NCI-H2081 (cell line): ENCODE data around the gene FAM222B.
"Not testable (repeated sequence)": the region's sequence is repeated elsewhere in the genome, so short reads cannot be mapped to it uniquely, and the experiment has no call there.

ENCODE experiments used
- DNase-seq, 2 experiments: peaks; one replicate each; lab custom pipeline; 2025; lab: John Stamatoyannopoulos, UW

FAM222B gene

DNA sequence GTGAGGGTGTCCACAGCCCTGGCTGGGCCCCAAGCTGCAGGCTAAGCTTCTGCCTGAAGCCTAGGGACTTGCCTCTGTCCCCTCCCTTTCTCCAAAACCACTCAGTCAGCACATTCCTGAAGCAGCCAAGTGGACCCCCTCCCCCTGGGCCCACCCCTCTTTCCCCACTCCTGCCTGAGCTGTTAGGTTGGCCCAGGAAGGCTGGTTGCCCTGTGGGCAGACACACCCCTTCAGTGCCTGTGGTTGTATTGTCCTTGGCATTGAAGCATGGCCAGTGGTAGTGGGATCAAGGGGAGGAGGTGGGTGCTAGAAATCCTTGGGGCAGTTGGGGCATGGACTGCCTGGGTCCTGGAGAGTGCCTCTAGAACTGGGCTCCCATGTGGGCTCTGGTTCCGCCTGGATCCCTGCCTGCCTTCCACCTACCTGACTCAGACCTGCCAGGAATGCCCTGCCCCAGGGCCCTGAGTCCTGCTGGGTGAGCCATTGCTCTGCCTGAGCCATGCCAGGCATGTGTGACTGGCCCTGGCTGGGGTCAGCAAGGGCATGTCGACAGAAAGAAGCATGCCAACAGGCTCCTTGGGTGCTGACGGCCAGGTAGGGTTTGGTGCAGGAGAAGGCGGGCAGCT lies 96.7 kb downstream of the FAM222B start:
- DNase-seq, result no peak

DNA sequence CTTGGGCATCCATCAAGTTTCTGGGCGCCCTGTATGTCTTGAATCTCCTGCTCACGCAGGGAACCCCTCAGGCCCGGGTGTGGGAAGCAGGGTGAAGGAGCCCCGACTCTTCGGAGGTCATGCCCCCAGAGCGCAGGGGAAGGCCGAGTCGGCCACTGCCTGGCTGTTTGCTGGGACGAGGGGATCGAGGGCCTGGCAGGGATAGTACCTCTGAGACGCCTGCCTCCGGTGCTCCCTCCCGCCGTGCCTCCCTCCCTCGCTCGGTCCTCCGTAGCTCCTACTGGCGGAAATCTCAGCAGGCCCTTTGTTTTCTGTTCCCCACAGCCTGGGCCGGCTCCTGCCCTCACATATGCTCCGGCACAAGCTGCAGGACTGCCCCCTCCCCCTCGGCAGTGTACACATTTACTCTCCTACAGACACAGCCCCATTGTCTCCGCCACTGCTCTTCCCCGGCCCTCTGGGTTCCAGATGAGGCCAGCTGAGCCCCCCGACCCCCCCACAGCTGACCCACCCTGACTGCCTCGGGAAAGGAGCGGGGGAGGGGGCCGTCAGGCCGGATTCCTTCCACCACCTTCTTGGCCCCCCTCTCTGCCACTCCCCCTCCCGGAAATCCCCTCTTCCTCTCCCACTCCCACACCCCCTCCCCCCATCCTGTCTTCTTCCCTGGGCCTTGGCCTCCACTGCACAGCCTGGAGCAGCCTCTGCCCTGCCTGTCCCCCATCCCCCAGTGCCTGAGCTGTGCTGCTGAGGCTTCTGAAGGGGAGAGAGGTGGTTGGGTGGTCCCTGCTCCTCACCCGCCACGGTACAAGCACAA lies 97.4 kb downstream of the FAM222B start:
- DNase-seq, result peak; percentile 44

DNA sequence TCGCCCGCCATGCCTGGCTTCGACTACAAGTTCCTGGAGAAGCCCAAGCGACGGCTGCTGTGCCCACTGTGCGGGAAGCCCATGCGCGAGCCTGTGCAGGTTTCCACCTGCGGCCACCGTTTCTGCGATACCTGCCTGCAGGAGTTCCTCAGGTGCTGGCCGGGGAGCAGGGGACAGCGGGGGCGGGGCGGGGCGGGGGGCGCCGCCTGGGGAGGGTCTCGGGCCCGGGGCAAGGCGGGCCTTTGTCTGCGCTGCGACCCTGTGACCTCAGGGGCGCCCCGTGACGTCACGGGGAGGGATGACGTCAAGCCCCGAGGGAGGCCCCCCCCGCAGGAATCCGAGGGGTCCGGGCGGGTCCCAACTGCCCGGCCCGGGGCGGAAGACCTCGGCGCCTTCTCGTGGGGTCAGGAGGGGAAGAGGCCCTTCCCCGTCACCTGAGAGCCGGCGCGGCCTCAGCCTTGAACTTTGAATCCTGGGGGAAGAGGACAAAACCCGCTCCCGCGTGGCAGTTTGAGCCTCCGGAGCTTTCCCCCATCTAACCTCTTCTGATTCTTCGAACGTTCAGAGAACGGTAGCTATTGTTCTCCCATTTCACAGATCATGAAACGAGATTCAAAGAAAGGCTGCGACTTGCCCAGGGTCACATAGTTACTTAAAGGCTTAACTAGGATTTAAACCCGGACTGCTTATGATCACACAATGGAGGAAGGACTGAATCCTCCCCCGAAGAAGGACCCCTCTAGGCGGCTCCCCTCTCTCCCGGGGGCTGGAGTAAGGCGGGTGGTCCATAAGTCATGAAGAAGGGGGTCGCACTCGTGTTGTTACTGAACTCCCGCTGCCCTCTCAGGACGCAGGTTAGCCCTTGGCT lies 98.3 kb downstream of the FAM222B start:
- DNase-seq, result peak in 1 of 2 experiments; percentile 37

DNA sequence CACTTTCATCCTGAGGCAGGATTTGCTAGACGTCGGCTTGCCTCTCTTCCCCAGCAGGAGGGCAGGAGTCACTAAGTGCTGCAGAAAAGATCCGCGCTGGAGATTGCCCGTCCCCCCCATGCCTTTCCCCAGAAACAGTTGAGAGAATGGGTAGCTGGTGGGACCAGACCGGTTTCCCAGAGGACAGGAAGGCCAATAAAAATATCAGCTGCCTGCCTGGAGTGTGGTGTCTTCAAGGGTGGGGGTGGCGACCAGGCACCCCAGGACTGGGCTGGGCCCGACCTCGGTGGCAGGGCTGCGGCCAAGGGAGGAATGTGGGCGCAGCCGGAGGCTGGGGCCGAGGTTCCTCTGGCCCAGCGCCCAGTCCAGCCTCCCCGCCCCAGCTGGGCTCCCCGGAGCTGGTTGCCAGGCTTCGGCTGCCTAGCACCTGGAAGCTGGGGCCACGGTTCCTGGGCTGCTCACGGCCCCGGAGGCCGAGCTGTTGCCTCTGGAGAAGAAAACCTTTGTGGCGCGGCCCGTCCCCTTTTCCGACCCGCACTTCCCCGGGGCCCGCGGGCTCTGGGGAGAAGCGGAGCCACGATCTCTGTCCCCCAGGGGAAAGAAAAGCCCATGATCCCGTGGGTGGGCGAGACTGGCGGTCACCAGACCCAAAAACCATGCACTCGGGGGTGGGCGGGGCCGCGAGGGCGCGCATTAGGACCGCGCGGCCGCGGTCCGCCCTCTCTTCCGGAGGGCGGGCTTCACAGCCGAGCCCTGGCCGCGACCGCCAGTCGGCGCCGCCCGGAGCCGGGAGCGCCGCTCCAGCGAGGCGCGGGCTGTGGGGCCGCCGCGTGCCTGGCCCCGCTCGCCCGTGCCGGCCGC lies 99.1 kb downstream of the FAM222B start, which contains the start of gene TRAF4:
TSS of gene TRAF4 (plus strand) at position 769 of the 861 bp plus-strand sequence. CDS start 102 bp downstream, outside the sequence.
- DNase-seq, result peak; percentile 48 to 74

DNA sequence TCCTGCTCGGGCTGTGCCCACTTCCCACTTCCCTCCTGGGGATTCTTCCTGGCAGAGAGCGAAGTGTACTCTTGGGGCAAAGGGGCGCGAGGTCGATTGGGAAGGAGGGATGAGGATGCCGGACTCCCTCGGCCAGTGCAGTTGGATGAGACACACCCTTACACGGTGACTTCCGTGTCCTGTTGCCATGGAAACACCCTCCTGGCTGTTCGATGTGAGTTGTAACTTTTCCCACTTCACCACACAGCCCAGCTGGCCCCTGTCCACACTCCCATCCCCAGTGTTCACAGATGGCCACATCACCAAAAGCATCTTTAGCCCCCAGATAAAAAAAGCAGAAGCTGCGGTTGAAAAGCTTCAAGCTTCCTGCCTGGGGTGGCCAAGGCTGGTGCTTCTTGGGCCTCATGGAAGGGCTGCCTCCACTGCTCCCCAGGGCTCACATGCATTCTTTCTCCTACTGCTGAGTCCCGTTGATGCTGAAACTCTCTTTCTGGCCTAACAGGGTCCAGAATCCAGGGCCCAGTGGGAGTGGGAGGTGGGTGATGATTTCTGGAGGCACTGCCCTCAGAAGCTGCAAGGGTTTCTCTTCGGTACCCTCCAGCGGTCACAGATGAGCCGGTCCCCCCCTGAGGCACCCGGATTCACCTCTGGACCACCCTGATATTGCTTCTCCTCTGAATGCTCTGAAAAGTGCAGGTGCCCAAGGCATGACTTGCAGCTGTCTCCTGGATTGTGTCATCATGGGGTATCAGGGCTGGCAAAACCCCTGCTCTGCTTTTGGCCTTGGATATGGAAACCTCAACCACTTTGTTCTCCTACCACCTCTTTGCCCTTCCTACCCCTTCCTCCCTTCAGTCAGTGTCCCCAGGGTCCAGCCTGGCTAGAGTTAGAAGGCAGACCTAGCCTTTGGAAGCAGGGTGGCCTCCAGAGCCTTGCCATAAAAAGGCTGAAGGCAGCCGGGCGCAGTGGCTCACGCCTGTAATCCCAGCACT lies 100.9 kb downstream of the FAM222B start:
- DNase-seq, result no peak

DNA sequence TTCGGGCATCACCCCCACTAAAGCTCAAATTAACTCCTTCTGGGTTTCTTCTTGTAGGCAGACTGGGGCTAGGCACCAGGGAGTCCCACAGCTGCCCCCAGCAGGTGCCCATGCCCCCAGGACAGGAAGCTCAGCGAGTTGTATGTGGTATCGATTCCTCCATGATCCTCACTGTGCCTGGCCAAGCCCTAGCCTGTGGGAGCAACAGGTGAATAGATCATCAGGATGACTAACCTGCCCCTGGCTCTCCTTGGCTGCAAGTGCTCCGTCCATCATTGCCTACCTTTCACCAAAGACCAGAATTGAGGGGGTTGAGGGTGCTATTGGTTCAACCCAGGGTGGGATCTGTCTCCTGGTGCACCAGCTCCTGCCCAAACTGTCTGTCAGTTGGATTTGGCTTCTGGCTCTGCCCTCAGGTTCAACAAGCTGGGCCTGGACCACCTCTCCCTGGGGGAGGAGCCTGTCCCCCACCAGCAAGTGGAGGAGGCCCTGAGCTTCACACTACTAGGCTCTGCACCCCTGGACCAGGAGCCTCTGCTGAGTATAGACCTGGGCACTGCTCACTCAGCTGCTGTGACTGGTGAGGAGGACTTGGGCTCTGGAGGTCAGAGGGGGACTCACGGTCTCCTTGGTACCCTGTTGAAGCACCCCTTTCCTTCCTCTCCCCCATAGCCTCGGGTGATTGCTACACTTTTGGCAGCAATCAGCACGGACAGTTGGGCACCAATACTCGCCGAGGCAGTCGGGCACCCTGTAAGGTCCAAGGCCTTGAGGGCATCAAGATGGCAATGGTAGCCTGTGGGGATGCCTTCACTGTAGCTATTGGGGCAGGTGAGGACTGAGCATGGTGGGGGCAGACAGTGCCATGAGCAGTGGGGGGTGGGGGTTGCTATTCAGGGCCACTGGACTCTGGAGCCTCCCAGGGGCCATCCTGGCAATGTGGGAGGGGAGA lies 101.9 kb downstream of the FAM222B start:
- no peak for DNase-seq

DNA sequence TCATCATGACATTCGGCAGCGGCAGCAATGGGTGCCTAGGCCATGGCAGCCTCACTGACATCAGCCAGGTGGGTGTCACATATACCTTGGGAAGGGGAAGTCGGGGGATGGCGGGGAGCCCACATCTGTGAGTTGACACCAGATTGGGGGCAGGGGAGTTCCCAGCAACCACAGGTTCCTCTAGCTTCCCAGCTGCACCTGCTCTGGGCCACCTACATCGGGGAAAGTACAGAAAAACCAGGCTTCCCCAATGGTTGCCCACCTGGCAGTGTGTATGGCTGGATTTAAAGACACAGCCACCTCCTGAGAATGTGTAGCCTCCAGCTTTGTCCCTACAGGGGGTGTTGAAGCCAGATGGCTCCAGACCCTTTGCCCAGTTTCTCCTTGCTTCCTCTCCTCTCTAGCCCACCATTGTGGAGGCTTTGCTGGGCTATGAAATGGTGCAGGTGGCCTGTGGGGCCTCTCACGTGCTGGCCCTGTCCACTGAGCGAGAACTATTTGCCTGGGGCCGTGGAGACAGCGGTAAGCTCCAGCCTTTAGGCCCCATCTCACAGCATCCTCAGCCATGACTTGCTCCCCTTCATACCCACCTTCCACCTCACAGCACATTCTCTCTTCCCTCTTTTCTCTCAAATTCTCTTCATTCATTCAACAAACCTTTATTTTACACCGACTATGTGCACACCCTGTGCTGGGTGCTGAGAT lies 103.8 kb downstream of the FAM222B start:
- DNase-seq, result no peak

DNA sequence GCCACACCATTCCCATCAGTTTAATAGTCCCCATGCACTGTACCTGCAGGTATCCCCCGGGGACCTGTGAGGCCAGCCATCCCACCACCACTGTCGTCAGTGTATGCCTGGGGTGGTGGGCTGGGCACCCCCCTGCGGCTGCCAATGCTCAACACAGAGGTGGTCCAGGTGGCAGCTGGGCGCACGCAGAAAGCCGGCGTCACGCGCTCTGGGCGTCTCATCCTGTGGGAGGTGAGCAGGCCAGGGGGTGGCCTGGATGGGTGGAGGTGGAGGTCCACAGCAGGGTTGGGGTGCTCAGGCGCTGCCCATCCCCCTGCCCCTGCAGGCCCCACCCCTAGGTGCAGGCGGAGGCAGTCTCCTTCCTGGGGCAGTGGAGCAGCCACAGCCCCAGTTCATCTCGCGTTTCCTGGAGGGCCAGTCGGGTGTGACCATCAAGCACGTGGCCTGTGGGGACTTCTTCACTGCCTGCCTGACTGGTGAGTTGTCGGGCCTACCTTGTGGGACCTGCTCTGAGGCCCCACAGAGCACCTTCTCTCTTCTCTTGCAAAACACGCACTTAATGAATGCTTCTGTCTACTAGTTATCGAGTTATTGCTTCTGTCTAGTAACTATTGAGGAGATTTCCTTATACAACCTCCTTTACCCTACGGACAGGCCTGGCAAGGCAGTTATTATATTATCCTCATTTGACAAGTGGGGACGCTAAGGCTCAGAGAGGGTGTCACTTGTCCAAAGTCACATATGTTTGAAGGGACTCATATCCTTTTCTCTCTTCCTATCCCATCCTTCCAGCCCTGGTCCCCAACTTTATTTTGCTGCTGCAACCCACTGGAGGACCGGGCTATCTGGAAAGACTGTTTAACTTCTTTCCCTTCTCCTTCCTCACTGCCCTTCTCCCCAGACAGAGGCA lies 104.6 kb downstream of the FAM222B start:
- no peak for DNase-seq

DNA sequence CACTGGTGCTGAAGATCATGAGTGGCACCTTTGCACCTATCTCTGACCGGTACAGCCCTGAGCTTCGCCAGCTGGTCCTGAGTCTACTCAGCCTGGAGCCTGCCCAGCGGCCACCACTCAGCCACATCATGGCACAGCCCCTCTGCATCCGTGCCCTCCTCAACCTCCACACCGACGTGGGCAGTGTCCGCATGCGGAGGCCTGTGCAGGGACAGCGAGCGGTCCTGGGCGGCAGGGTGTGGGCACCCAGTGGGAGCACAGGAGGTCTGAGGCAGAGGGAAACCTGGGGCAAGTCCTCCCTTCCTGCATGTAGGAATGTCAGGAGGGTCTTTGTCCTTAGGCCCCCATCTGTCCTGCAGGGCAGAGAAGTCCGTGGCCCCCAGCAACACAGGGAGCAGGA lies 105.3 kb downstream of the FAM222B start:
- DNase-seq, result no peak

DNA sequence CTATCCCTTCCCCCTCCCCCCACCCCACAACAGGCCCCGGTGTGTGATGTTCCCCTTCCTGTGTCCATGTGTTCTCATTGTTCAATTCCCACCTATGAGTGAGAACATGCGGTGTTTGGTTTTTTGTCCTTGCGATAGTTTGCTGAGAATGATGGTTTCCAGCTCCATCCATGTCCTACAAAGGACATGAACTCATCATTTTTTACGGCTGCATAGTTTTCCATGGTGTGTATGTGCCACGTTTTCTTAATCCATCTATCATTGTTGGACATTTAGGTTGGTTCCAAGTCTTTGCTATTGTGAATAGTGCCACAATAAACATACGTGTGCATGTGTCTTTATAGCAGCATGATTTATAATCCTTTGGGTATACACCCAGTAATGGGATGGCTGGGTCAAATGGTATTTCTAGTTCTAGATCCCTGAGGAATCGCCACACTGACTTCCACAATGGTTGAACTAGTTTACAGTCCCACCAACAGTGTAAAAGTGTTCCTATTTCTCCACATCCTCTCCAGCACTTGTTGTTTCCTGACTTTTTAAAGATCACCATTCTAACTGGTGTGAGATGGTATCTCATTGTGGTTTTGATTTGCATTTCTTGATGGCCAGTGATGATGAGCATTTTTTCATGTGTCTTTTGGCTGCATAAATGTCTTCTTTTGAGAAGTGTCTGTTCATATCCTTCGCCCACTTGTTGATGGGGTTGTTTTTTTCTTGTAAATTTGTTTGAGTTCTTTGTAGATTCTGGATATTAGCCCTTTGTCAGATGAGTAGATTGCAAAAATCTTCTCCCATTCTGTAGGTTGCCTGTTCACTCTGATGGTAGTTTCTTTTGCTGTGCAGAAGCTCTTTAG lies 106.4 kb downstream of the FAM222B start:
- not testable (repeated sequence) for DNase-seq

DNA sequence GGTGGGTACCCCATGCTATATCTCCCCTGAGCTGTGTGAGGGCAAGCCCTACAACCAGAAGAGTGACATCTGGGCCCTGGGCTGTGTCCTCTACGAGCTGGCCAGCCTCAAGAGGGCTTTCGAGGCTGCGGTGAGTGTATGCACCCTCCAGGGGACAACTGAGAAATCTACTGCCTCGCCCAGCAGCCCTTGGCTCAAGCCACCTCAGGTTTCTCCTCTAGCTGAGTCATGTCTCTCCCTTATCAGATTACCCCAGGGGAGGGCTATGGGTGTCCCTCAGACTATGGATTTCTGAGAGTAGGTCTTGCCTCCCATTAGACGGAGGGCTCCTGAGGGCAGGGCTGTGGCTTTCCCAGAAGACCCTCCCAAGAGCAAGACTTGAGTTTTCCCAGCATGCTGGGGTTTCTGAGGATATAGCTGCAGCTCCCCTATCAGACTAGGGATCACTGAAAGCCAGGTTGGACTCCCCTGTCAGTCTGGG lies 107.3 kb downstream of the FAM222B start:
- no peak for DNase-seq

DNA sequence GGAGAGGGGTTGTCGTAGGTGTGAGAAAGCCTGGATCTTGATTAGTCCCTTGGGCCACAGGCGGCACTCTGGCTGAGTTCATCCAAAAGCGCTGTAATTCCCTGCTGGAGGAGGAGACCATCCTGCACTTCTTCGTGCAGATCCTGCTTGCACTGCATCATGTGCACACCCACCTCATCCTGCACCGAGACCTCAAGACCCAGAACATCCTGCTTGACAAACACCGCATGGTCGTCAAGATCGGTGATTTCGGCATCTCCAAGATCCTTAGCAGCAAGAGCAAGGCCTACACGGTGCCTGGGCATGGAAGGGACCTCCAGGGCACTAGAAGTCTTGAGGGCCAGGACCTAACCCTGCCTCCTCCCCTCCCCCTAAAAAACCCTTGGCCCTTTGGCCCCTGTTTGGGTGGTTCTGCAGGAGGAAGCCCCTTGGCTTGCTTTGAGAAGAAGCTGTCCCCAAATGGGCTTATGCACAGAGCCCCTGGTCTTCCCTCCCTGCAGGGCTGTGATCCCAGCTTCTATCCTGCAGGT lies 107.8 kb downstream of the FAM222B start:
- DNase-seq, result no peak

DNA sequence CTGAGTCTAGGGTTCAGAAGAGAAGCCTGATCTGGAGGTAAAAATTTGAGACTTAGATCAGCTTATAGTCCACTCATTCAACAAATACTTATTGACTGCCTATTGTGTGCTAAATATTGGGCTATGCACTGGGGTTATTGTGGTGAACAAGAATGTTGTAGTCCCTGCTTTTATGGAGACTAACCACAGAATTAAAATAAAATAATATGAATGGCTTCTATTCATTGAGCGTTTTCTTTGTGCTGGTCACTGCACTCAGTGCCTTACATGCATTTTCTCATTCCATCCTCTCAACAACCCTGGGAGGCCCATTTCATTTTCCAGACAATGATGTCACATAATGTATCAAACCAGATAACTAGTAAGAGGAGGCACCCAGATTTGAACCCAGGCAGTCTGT lies 109.2 kb downstream of the FAM222B start:
- DNase-seq, result no peak

DNA sequence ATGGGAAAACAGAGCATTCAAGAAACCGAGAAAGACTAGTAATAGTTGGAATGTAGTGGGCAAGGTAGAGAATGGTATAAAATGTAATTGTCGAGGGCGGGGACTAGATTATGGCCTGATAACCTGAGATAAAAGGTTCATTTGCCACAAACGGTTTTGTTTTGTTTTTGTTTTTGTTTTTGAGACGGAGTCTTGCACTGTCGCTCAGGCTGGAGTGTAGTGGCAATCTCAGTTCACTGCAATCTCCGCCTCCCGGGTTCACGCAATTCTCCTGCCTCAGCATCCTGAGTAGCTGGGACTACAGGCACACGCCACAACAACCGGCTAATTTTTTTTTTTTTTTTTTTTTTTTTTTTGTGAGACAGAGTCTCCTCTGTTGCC lies 112.7 kb downstream of the FAM222B start:
- no peak for DNase-seq

DNA sequence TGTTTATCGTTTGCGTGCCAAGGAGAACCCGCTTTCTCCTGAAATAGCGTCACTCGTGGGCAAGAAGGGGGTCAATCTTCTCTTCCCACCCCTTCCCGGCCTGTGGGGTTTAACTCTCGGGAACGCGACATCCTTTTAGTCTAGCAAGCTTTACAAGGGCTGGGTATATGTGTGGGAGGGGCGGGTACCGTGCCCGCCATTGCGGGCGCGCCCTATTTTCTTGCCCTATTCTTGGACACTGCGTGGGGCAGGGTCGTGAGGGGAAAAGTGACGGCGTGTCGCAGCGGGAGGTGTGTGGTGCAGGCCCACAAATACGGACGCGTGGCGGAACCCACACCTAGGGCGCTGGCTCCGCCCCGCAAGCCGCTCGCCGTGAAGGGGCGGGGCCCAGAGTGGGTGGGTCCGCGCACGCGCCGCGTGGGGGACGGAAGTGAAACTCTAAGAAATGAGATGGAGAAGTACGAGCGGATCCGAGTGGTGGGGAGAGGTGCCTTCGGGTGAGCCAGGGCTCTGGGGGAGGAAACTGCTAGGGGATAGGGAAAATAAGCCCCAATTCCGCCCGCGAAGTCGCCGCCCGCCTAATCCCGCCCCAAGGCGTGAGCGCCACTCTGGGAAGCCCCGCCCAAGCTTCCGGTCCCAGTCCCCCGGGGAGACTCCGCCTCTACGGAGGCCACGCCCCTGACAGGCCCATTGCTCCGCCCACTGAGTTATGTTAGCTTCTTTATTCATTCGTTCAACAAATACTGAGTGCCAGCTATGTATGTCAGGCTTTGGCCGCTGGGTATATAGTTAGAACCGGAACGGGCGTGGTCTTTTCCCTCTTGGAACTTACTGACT lies 114.0 kb downstream of the FAM222B start, which contains the start of gene NEK8:
TSS of gene NEK8 (plus strand) at position 425 of the 837 bp plus-strand sequence. CDS start at position 451, 26 bp downstream.
- peak; percentile 74 to 78 for DNase-seq
